HG03565 (cell line): ENCODE data around the gene BHMT2.

Experiments used
- ATAC-seq: cut with Tn5 transposase; IDR thresholded peaks from one replicate; pipeline ENCODE4 v1.9.1; 2021; ENCODE audit warnings: mild to moderate bottlenecking, moderate library complexity; ENCODE audit not compliant: unreplicated experiment

The BHMT2 gene

GRCh38 chr5:79059674-79060073 is 9.9 kb upstream of the BHMT2 start:
- ATAC-seq: no peak

GRCh38 chr5:79062436-79062835 is 7.1 kb upstream of the BHMT2 start:
- no peak for ATAC-seq

GRCh38 chr5:79070350-79070667 is 742 bp downstream of the BHMT2 start:
- no peak for ATAC-seq

GRCh38 chr5:79074641-79075040 is 5.1 kb downstream of the BHMT2 start:
- ATAC-seq: no peak

- no peak for ATAC-seq
Observed at GRCh38 chr5:79075646-79076426, 6.3 kb downstream of the BHMT2 start.

- ATAC-seq: no peak
Observed at GRCh38 chr5:79076819-79077218, 7.3 kb downstream of the BHMT2 start.

- no peak for ATAC-seq
Observed at GRCh38 chr5:79077680-79078365, 8.3 kb downstream of the BHMT2 start.

- ATAC-seq: no peak
Observed at GRCh38 chr5:79080804-79081203, 11.2 kb downstream of the BHMT2 start.

GRCh38 chr5:79081779-79082178 is 12.2 kb downstream of the BHMT2 start:
- ATAC-seq: no peak

- ATAC-seq: no peak
Observed at GRCh38 chr5:79086116-79086515, 16.5 kb downstream of the BHMT2 start.

GRCh38 chr5:79088507-79088906 is 18.9 kb downstream of the BHMT2 start:
- no peak for ATAC-seq

- no peak for ATAC-seq
Observed at GRCh38 chr5:79091064-79091463, 21.5 kb downstream of the BHMT2 start.

GRCh38 chr5:79093762-79094161 is 24.2 kb downstream of the BHMT2 start:
- no peak for ATAC-seq

GRCh38 chr5:79105868-79106267 is 36.3 kb downstream of the BHMT2 start:
- no peak for ATAC-seq

GRCh38 chr5:79107020-79107796 is 37.6 kb downstream of the BHMT2 start:
- no peak for ATAC-seq

- no peak for ATAC-seq
Observed at GRCh38 chr5:79108086-79108485, 38.5 kb downstream of the BHMT2 start.

GRCh38 chr5:79108792-79109191 is 39.2 kb downstream of the BHMT2 start:
- no peak for ATAC-seq

GRCh38 chr5:79109527-79110492 is 40.2 kb downstream of the BHMT2 start:
- no peak for ATAC-seq

- ATAC-seq: no peak
Observed at GRCh38 chr5:79111387-79111959, 41.9 kb downstream of the BHMT2 start, which contains the start of gene BHMT. Gene BHMT, plus strand, starts transcription at chr5:79111809. Its CDS starts 77 bp downstream, at chr5:79111886.
